H54 (cell line): ENCODE measurements around the gene CLPTM1L.
"Not testable (repeated sequence)": the region's sequence is repeated elsewhere in the genome, so short reads cannot be mapped to it uniquely, and the experiment has no call there.

ENCODE experiments used
- DNase-seq: peaks from one replicate; pipeline ENCODE4 v3.0.0; 2011; ENCODE audit warnings: low spot score, mixed read lengths; ENCODE audit not compliant: insufficient read length
- FAIRE-seq: peaks from 3 replicates; lab custom pipeline; 2011; peaks lifted over from hg19 to GRCh38; lab: Jason Lieb, UNC
- POLR2A ChIP-seq: IDR thresholded peaks from 2 replicates; pipeline ENCODE4 v1.6.1; 2011; ENCODE audit warnings: low read depth, mild to moderate bottlenecking, low read length

CLPTM1L gene

GRCh38 chr5:1299511-1299850, 45.4 kb downstream of the CLPTM1L start:
- TF ChIP-seq POLR2A: no peak
- FAIRE-seq (no peak), DNase-seq (no peak)

GRCh38 chr5:1298723-1299510, 46.0 kb downstream of the CLPTM1L start:
- no peak for DNase-seq
- FAIRE-seq: no peak
- TF ChIP-seq POLR2A: no peak

GRCh38 chr5:1298067-1298551, 46.8 kb downstream of the CLPTM1L start:
- no peak for TF ChIP-seq POLR2A
- no peak for FAIRE-seq
- DNase-seq: no peak

GRCh38 chr5:1297243-1297642, 47.7 kb downstream of the CLPTM1L start:
- FAIRE-seq: no peak
- DNase-seq: no peak
- no peak for TF ChIP-seq POLR2A

- DNase-seq: no peak
- FAIRE-seq: no peak
Measured at GRCh38 chr5:1295650-1296037, 49.3 kb downstream of the CLPTM1L start.

GRCh38 chr5:1294835-1295649, 49.9 kb downstream of the CLPTM1L start, which contains the start of gene TERT:
TERT (minus strand) TSS chr5:1295068; CDS start chr5:1294989, 79 bp downstream.
- FAIRE-seq (no peak), DNase-seq (no peak)
- 0 out of 2 replicates have a peak, but pooled peaks have one; percentile 27 for TF ChIP-seq POLR2A

More at GRCh38 chr5:1295650-1296037, 49.3 kb downstream of the CLPTM1L start:
- TF ChIP-seq POLR2A: no peak

- DNase-seq (no peak), FAIRE-seq (no peak)
- no peak for TF ChIP-seq POLR2A
Measured at GRCh38 chr5:1294206-1294834, 50.6 kb downstream of the CLPTM1L start.

- no peak for DNase-seq
- FAIRE-seq: no peak
Measured at GRCh38 chr5:1293416-1294205, 51.3 kb downstream of the CLPTM1L start.

GRCh38 chr5:1292846-1293415, 52.0 kb downstream of the CLPTM1L start:
- TF ChIP-seq POLR2A: no peak
- DNase-seq: no peak
- FAIRE-seq: no peak

More at GRCh38 chr5:1293416-1294205, 51.3 kb downstream of the CLPTM1L start:
- TF ChIP-seq POLR2A: no peak

- TF ChIP-seq POLR2A: no peak
- FAIRE-seq: no peak
- no peak for DNase-seq
Measured at GRCh38 chr5:1292139-1292538, 52.8 kb downstream of the CLPTM1L start.

- TF ChIP-seq POLR2A: no peak
- FAIRE-seq: no peak
- no peak for DNase-seq
Measured at GRCh38 chr5:1291611-1292080, 53.3 kb downstream of the CLPTM1L start.

GRCh38 chr5:1290956-1291355, 53.9 kb downstream of the CLPTM1L start:
- not testable (repeated sequence) for DNase-seq, FAIRE-seq

GRCh38 chr5:1289559-1289958, 55.3 kb downstream of the CLPTM1L start:
- not testable (repeated sequence) for DNase-seq, FAIRE-seq
